NCI-H1694 (cell line): Measurements from ENCODE around the gene CYP4F22.
"Not testable (repeated sequence)": the region's sequence is repeated elsewhere in the genome, so short reads cannot be mapped to it uniquely, and the experiment has no call there.

ENCODE experiments used
- DNase-seq: peaks from one replicate; lab custom pipeline; 2025; lab: John Stamatoyannopoulos, UW

The CYP4F22 gene

DNA sequence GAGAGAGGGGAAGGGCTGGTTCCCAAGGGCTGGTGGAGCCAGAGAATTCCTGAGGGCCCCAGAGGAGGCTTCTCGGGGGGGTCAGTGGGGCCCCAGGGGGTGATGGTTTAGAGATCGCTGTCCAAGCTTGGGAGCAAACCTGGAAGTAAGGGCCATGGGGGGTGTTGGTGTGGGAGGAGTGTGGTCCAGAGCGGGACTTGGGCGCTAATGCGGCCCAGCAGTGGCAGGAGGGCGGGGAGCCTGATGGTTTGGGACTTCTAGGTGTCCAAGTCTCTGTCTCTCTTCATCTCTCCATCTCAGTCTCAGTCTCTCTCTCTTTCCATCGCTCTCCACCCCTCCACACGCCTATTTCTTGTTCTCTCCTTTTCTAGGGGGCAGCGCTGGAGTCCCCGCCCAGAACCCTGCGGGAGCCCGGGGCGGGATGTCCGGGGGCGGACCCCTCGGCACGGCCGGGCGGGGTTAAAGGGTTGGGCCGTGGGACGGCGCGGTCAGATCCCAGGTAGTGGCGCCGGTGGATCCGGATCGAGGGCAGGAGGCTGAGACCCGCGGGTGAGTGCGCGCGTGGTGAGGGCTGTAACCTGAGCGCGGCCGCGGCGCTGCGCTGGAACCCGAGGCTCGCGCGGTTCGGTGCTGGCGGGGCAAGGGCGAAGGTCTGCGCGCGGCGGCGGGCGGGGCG, at the start of gene CYP4F22:
CYP4F22 (plus strand) TSS at position 491 of the 676 bp plus-strand sequence. CDS start 16,812 bp downstream, outside the sequence.
- DNase-seq, result no peak

DNA sequence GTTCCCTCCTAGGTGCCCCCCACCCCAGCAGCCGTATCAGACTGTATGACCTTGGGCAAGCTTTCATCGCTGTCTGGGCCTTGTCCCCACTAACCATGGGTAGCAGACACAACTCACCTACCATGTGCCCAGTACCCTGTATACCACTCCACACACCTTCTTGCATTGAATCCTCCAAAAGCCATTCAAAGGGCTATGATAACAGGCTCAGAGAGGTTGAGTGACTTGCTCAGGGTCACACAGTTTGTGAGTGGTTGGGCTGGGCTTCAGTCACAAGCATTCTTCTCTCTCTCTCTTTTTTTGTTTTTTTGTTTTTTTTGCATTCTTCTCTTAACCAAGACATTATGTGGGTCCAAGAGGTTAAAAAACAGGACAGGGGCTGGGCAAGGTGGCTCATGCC, 46.6 kb upstream of the CYP4F22 start:
- no peak for DNase-seq

DNA sequence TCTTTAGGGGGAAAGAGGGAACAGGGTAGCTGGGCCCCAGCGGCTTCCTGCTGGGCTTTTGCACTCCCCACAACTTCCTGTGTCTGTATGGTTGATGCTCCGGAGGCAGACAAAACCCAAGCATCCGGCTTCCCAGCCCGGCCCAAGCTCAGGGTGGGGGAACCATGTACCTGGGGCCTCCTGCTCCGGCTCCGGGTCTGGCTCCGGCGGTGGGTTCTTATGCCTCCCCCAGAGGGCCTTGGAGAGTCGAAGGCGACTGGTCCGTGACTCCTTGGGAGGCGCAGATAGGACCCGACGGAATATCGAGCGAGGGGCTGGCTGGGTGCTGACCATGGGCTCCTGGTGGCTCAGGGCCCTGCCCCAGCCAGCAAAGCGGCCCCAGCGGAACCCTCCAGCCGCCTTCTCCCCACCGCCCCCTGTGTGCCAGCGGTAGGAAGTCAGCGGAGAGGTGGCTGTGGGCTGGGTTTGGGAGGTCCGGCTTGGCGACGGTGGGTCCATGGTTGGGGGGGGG, 44.4 kb upstream of the CYP4F22 start:
- DNase-seq, result no peak

DNA sequence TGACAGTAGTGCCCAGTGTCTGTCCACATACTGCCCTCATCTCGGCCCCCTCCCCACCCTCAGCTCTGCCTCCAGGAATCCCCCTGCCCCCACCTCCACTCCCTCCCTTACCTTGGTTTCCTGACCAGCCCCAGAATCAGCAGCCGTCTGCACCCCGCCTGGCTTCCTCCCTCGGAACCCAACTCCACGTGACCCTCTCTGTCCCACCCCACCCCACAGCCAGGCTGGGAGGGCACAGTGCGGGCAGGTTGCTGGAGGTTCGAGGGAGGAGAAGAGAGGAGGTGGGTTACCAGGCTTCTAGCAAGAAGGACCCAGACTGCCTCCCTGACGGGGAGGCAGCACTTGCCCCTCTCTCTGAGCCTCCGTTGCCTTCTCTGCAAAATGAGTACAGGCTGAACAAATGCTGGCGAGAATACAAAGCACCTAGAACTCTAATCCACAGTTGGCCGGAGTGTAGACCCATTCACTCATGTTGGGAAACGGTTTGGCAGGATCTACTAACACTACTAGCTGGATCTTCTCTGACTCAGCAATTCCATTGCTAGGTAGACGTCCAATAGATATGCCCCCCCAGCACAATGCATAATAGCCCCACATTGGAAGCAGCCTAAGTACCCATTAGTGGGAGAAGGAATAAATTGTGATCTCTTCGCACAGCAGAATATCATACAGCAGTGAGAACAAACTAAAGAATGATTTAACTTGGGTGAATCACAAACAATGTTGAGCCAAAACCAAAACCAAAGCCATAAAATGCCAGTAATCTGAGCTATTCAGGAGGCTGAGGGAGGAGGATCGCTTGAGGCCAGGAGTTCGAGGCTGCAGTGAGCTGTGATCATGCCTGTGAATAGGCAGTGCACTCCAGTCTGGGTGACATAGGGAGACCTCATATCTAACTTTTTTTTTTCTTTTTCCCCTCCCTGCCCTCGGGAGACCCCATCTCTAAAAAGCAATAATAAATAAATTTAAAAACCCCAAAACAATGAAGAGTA, 43.6 kb upstream of the CYP4F22 start, which contains the start of gene RASAL3:
RASAL3 (minus strand) TSS at position 151 of the 992 bp plus-strand sequence. CDS start 186 bp downstream, outside the sequence.
- no peak for DNase-seq

- DNase-seq, result no peak
Observed at GRCh38 chr19:15466851-15467733, 41.2 kb upstream of the CYP4F22 start.

GRCh38 chr19:15467734-15468214, 40.6 kb upstream of the CYP4F22 start:
- DNase-seq, result no peak

GRCh38 chr19:15468675-15469512, 39.4 kb upstream of the CYP4F22 start:
- DNase-seq, result no peak

- DNase-seq, result no peak
Observed at GRCh38 chr19:15469513-15470297, 38.6 kb upstream of the CYP4F22 start.

DNA sequence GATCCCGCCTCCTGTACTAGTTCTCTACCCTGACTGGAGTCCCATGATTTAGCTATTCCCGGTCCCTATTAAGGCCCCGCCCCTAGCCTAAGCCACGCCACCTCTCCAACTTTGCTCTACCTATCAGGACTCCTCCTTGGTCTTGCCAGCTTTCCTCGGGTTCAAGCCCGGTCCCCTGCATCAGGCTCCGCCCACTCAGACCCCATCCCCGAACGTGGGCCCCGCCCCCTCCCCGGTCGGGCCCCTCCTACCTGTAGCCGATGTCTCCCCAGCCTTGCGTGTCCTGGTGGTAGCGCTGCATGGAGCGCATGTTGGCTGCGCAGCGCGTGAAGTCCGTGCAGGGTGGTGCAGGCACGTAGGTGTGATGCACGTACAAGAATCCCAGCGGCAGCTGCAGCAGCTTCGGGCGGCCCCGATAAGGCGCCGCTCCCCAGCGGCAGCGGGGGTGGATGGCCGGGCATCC, 36.7 kb upstream of the CYP4F22 start:
- no peak for DNase-seq

DNA sequence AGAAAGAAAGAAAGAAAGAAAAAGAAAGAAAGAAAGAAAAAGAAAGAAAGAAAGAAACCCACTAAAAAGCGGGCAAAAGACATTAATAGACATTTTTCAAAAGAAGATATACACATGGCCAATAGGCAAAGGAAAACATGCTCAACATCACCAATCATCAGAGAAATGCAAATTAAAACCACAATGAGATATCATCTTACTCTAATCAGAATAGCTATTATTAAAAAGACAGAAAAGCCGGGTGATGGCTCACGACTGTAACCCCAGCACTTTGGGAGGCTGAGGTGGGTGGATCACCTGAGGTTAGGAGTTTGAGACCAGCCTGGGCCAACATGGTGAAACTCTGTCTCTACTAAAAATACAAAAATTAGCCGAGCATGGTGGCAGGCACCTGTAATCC, 34.5 kb upstream of the CYP4F22 start:
- not testable (repeated sequence) for DNase-seq

- DNase-seq, result no peak
Observed at GRCh38 chr19:15475169-15475568, 33.2 kb upstream of the CYP4F22 start.

DNA sequence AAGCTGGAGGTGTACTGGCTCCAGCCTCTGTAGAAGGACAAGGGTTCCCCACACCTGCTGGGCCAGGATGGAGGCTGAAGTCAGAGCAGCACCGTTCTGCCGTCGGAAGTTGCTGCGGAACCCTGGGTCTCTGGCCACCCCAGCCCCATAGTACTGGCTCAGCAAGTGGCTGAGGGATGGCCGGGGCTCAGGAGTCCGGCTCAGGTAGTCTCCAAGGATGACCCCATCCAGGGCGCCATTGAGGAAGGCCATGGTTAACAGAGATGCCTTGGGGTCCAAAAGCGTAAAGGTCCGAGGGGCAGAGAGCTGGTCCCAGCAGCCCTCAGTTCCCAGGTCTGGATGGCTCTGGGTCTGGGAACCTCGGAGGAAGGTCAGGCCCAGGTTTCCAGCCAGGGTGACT, 32.7 kb upstream of the CYP4F22 start:
- no peak for DNase-seq

DNA sequence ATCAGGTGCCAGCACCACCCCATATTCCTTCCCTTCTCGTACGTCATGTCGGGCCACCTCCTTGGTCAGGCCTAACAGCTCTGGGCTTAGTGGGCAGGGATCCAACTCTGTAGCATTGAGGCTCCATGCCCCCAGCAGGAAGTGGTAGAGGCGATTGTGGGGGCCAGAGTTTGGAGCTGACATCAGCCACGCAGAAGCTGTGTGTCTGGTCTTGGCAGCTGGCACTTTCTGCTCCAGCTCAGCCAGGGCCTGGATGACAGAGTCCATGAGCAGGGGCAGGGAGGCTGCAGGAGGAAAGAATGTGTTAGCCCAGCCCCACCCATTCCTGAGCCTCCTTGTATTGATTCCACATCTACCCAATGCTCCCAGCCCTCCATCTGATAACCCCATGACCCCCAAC, 32.0 kb upstream of the CYP4F22 start:
- DNase-seq, result no peak

DNA sequence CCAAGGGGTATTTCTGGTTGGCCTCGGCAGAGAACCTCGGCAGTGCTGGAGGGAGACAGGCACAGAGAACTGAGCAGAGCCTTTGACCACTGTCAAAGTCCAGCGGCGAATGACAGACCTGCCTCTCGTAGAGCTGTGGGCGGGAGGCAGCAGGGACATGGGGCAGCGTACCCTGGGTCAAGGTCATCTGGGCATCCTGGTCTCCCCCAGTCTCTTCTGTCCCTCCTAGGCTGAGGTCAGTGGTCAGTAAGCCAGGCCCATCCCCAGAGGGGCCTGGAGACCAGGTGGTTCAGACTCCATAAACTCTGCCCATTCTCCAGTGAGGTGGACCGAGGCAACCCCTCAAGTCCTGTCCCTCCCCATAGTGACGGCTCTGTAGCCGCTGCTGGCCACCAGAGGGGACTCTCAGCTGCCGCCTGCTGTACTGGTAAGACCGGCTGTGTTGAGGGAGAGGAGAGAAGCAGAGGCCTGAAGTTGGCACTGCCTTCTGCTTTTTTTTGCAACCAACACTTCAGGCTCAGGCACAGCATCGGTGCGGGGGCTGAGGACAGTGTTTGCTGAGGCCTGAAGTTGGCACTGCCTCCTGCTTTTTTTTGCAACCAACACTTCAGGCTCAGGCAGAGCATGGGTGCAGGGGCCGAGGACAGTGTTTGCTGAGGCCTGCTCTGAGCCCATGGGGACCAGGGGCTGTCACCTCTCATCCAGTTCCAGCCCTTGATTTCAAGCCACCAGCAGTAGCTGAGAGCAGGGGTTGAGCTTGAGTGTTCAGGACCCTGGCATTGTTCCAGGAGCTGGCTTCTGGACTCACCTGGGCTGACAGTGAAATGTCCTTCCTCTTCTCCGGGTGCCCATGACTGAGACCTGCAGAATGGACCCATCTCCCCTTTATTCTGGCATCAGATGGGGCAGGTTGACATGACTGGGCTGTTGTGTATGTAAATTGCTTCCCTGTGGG, 28.7 kb upstream of the CYP4F22 start, which contains the start of gene PGLYRP2:
PGLYRP2 (minus strand) TSS at position 111 of the 955 bp plus-strand sequence. CDS start 130 bp downstream, outside the sequence.
- no peak for DNase-seq

- not testable (repeated sequence) for DNase-seq
Observed at GRCh38 chr19:15480996-15481395, 27.3 kb upstream of the CYP4F22 start.

DNA sequence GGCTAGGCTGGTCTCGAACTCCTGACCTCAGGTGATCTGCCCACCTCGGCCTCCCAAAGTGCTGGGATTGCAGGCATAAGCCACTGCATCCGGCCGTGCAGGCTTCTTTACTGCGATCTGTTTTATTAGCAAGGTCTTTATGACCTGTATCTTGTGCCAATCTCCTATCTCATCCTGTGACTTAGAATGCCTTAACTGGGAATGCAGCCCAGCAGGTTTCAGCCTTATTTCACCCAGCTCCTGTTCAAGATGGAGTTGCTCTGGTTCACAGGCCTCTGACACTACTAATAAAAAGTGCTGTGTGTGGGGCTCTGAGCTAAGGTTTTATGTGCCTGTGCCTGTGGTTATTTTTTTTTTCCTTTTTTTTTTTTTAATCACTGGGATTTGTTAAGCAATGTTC, 22.6 kb upstream of the CYP4F22 start:
- not testable (repeated sequence) for DNase-seq

- no peak for DNase-seq
Observed at GRCh38 chr19:15487038-15487437, 21.3 kb upstream of the CYP4F22 start.
